Activated T-helper 9 cell treated with anti-CD3 and anti-CD28 coated beads, Interleukin-2, amount 50 U/mL, for 16 hours (primary cell): ENCODE data around the gene DST.
A peak's percentile ranks its signal among the peaks of the same experiment; 100 is the strongest.
"Not testable (repeated sequence)": the region's sequence is repeated elsewhere in the genome, so short reads cannot be mapped to it uniquely, and the experiment has no call there.

Experiments used
- DNase-seq: peaks from one replicate; pipeline ENCODE4 v3.0.0-alpha.2; 2020; ENCODE audit warnings: low read depth

The DST gene

DNA sequence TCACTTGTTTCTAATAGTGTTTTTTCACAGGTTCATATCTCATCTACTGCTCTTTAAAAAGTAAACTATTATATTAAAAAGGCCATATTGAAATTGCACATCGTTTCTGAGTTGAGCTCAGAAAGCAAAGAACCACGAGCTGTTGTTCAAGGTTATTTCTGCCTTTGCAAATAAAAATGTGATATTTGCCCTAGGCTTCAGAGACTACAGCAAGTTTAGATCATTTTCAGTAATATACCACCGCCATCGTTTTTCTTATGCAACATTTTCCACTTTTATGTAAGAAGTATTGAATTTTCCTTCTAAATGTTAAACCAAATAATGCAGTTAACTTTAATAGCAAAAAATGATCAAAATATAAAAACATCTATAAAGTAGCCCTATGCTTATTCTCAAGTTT, 71.1 kb downstream of the DST start:
- no peak for DNase-seq

DNA sequence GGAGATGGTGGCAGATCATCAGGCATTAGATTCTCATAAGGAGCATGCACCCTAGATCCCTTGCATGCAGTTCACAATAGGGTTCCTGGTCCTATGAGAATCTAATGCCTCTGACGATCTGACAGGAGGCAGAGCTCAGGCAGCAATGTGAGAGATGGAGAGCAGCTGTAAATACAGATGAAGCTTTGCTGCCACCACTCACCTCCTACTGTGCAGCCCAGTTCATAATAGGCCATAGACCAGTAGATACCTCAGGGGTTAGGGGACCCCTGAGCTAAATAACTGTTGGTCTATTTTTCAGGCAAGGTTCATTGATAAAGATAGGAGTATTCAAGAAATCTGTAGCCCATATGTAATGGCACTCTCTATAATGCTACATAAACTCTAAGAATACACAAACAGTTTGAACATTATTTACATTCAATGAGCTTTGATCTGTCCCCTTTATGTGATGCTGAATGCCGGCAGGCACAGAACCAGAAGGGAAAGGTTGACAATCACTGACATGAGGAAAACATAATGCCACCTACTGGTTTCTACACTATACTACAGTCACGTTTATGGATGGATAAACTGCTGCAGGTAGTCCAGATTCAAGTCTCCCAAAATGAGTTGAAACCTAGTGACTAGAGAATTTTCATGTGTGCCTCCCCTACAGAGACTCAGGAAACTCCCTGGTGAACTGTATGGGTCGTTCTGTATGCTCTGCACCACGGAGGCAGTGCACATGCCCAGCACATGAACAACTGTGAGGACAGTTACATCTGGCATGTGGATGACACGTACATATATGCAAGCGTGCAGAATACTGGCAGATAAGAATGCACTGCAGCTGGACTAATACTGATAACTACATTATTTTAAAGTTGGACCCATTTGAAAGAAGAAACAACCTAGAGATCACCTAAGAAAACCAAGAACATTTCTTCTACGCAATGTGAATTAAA, 72.0 kb downstream of the DST start:
- DNase-seq = no peak

DNA sequence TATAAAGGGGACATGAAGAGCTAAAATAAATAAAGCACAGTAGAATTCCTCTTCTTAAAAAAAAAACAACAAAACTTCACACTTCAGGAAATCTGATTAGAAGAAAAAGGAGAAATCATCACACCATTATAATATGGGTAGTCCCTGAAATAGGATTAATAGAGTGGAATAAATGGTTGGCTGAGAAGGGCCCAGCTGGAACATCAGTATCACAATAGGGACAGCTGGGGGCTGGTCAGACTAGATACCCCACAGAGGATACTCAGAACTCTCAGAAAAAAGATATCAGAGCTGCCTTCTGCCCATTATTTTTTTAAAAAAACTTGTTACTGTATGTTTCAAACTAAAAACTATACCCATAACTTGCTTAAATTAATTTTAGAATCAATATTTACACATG, 75.2 kb downstream of the DST start:
- no peak for DNase-seq

DNA sequence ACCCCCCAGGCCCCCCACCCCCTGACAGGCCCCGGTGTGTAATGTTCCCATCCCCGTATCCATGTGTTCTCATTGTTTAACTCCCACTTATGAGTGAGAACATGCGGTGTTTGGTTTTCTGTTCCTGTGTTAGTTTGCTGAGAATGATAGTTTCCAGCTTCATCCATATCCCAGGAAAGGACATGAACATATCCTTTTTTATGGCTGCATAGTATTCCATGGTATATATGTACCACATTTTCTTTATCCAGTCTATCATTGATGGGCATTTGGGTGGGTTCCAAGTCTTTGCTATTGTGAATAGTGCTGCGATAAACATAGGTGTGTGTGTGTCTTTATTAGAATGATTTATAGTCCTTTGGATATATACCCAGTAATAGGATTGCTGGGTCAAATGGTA, 80.0 kb downstream of the DST start:
- not testable (repeated sequence) for DNase-seq

DNA sequence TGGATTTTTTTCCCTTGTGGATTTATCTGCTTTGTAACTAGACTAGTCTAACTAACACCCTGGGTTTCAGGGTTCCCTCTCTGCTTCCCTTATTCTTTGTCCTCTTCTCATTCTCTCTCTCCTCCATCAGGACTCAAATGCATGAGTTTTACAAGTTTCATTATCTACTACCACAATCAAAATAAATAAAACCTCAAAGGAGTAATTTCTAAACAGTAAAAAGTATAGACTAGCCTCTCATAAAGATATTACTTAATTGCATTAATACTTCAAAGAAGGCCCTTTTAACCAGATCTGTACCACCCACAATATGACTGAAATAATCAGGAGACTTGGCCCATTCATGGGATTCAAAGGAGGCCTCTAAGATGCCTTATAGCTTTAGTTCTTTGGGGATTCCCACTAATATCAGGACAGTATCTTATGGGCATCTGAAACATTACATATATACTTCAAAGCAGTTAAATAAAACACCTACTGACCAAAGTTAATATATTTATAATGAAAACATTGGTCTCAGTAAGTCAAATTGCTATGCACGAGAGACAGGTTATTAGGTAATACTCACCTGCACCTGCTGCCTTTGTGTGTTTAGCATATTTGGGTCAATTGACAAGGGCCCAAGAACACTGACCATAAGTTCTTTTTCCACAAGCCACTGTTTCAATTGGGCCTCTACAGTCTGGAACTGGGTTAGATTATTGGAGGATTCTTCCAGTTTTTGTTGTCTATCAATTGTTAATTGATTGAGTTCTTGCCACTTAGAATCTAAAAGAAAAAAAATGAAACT, 85.7 kb downstream of the DST start:
- no peak for DNase-seq

DNA sequence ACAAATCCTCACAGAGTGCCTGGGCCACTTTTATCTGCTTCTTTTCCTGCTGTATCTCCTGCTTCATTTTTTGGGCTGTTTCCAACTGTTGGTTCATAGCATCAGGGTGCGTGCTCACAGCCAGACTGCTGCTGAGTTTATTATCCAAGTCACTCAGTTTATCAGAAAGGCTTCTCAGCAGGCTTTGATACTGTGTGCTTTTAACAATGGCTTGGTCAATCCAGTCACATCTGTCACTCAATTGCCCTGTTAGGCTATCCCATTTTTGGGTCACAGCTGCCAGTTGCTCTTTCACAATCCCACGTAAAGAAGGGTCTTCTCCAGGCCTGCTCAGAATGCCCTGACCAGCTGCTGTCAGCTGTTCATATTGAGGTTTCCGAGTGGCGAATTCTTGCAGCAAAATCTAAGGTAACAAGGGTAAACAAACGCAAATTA, 87.2 kb downstream of the DST start:
- no peak for DNase-seq

DNA sequence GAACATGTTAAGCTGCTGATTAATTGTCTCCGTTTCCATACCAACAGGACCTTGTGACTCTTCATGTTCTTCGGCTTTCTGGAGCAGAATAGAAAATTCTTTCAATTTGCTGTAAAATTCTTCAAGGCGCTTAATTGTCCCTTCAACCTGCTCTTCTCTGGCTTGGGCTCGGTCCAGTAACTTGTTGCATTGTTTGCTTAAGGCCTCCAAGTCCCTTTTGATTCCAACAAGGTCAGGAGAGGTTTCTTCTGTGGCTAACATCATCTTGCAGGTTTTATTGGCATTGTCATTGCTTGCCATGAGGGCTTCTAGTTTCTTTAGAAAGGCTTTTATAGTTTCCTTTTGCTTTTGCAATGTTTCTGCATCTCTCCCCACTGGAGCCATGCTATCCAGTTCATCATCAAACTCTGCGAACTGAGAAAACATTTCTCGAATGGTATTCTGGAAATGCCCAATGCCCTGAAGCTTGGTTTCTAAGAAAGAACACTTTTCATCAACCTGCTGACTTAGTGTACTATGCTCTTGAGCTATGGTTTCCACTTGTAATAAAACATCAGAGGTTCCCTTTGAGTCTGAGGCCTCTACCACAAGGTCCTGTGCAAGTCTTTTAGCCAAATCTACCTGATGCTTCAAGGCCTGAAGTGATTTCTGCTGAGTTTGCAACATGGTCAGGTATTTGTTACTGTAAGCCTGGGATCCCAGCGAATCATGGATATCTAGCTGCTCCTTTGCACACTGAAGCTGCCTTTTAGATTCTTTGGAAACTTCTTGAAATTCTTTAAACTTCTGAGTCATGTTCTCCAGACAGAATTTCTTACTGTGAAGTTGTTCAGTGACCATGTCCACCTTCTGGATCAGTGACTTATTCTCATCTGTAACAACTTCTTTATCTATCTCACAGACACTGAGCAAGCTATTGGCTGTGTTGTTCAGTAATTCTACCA, 90.2 kb downstream of the DST start:
- no peak for DNase-seq

DNA sequence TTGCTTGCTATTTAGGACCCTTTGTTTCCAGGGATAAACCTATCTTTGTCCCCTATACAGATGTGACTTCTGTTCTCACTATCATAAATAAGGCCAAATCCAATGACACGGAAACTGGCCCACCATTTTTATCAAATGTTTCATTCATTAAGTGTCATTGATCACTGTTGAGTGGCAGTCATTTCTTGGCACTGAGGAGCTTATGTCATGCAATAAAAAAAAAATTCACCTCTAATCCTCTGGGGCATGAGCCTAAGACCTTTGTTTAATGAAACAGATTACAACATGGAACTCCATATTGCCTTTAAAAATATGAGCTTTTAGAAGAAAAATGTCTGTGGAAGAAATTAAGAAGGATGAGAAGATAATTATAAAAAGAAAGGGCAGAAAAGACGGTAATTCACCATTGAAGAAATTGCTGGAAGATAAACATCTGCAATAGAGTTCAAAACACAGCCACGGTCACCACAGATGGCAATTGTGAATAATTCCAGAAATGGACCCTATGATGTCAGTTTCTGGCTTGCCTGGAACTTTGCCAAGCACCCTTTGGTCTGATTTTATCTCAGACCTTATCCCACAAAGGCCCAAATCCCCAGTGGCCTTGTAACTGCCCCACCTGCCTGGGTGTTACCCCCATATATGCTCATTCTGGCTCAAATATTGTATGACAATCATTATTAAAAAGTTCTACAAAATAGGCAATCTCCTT, 91.1 kb downstream of the DST start:
- DNase-seq = no peak

DNA sequence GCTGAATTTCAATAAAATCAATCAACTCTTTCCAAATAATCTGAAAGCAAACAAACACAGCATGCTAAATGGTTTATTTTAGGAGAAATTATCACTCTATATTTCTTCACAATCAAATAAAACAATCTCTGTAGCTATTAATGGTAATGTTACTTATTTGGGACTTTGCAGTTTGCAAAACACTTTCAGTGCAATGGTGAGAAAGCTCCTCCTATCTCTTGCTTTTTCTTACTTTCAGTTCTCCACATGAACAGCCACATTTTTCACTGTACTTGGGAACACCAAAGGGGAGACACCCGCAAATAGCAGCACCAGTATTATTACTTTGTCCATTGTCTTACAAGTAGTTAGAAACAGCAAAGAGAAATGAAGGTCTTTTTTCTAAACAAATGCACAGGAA, 92.4 kb downstream of the DST start:
- DNase-seq = no peak

DNA sequence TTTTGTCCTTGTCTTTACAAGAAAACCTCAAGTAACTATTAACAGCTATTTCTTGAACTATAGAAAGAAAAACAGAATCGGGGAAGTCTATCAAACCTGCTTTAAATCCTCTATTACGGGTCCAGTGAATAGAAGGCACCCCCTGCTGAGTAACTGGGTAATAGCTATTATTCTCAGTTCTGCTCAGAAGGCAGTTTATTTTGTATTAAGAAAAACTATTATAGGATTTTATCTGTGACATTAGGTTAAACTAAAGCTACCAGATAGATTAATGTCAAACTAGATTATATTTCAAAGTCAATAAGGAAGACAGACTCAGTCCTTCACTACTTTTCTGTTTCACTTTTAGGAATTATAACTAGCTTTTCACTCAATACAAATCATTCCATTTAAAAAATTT, 93.7 kb downstream of the DST start:
- no peak for DNase-seq

DNA sequence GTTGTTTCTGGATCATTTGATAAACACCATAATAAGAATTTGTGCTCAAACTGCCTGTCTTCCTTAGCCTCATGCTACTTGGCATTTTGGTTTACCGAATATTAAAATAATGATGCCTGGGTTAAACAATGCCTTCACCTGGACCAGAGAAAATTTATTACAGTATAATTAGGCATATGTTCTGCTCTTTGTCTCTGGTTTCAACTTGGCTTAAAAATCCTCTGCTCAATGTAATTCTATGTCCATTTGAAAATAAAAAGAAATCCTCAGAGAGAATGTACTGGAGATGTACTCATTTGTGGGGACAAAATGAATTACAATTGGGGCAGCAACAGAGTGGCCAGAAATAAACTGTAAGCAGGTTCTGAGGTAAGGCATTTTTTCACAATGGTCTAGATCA, 95.0 kb downstream of the DST start:
- DNase-seq = no peak

DNA sequence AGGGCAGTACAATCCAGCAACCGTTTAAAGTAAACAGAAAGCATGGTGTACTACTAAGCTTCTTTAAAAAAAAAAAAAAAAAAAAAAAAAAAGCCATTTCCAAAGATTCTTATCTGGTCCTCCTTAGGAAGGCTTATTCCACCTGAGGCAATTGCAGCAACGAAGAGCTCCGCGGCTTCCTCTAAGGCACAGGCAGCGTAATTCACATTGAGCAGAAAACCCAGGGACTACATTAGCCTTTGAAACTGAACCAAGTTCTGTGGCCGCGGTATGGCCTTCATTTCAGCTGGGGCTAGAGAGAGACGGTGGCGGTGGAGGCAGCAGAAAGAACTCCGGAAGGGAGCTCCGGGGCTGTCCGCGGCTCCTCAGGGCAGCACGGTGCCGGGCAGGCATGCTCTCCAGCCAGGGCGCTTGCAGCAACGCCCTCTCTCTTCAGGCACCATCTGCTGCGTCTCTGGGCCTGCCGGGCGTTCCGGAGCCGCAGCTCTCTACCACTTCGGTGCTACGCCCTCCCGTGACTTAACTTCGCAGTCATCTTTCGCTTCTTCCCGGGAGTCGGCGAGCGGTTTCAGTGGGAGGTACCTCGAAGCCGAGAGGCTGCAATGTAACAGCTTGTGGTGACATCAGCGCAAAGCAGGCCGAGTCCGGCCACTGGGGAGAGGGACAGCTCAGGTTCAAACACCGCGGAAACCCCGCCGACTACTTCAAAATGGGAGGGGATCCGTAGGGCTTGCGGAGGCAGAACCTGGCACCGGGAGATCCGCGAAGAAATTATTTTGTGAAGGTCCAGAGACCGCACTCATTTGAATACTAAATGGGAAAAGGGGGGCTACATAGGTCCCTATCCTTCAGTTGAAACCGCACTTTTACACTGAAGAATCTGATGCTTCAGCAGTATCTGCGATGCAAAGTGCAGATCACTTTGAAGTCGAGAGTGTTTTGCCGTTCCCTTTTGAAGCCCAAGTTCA, 100.0 kb downstream of the DST start:
- peak; percentile 36 for DNase-seq

DNA sequence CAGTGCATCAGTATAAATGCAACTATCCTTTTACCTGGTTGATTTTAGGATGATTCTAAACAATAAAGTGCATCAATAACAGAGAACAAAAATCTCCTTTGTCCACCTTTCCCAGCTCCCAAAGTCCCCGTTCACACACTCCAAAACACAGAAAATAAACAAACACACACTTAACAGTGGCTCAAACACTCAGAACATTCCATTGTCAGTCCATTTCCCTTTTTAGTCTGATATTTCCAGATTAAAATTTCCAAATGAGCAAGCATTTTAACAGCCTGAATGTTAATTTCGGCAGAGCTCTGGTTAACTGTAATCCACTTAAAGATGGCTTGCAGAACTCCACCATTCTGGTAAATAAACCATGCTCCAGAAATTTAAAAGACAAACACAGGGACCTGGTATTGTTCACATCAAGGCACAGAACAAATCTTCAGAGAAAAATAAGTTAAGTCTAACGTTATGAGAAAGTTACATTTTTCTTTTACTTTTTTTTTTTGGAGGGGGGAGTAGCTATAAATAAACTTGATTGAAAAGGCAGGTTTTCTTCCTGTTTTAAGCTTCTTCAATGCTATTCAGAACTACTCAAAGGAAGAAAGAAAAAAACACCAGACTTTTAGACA, 100.8 kb downstream of the DST start:
- no peak for DNase-seq

DNA sequence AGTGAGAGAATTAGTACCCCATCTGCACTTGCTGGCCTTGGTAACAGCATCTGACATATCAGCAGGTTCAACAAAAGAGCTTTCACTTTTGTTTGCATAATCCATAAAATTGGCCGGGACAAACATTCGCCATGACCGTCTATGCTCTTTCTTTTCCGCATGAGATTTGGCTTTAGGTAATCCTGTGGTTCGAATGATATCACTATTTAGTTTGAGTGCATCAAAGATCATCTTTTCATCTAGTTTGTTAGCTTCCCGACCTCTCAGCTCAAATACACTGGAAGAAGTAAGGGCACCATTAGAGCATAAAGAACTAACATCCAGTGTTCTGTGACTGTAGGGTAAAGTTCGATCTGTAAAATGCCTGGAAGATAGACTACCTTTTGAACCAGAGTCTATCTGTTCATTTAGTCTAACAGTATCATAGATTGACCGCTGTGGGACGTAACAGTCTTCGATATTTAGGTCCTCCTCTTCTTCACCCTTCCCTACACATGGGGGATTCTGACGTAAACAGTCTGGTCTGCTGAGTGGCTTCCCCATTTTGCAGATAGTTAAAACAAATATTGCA, 101.6 kb downstream of the DST start:
- DNase-seq = no peak

DNA sequence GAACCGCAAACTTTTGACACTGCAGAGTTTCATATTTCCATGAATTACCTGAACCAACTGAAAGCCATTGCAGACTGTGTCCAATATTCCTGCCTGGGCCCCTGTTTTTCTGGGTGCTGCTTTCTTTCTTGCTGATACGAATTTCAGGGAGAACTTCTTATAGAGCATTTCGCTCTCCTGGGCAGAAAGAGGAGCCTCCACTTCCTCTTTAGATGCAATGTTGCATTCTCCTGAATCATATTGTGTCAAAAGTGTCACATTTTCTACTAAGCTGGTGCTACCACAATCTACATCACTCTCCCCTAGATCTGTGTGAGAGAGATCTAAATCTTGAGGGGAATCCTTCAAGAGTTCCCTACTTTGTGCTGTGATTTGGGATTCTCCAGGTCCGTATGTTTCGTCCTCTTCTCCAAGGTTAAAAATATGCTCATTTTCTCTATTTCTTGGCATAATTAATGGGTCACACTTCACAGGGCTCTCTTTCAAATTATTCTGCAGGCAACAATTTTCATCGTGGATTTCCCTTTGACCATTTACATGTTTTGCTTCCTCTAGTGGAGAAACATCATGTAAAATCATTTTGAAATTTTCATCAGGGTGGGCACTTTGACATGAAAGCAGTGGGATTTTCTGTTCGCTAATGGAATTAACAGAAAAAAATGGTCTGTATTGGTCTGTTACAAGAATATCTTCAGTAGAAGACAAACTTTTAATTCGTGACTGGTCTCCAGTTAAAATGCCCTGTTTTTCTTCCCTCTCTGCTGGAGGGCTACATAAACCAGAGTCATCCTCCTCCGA, 102.3 kb downstream of the DST start:
- no peak for DNase-seq

DNA sequence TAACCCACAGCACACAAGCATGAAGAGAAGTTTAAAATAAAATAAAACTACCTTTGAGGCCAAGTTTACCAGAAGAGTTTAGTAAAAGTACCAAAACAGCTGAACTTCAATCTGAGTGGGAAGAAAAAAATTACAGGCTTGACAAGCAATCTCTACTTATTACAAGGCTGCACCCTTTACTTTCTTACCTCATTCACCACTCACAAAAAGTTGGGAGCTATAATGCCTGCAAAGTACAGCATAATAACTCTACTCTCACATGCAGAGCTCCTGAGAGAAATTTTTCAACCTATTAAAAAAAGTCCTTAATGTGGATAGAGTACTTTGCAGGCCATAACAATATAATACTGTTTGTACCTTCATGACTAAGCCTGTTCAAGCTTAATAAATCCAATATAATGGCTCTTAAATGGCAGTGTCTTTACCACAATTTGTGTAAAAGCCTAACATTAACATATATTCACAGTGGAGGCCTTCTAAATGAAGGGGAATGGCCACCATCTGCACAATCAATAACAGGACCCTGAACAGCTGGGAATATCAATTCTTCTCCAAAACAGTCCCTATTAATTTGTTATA, 103.1 kb downstream of the DST start:
- DNase-seq = no peak

DNA sequence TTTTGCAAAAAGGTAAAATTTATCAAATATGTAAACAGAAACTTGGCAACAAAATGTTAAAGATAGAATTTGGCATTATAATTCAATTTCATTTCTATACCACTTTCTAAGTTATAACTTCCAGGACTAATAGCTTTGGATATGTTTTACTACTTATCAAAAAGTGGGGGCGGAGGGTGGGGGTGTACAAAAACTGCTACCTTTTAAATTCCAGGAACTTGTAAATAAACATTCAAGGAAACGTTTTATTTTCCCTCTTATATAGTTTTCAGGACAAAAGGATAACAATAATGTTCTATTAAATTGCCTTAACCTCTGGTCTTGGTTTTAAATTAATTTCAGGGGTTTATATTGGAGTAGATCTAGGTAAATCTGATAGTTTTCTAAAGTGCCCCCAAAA, 103.8 kb downstream of the DST start:
- no peak for DNase-seq

DNA sequence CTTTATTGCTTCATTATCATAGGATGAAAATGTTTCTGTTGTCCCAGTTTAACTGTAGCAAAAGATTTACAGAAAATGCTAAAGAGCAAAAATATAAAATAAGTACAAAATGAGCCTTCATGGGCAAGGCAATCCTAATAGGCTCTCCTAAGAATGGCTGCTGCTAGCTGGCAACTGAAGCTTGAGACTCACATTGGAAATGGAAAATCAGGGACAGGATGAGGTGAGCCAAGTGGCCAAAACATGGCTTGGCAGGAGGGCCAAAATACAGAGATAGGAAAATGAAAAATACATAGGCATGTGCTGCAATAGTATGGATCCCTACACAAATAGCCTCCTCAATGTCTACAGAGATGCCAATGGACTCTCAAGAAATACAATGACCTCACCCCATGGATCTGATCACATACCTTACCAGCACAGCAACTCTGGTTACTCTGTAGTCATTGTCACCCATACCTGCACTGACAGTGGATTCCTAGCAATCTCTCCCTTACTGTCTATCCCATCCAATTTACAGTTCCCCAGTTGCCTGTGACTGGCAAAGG, 105.4 kb downstream of the DST start:
- no peak for DNase-seq
